ENCODE results near the gene TNC. TPM values are rescaled to one million over a fixed set of nuclear protein-coding genes. Genes with fewer than 3 reads are reported as not detected.

Gene TNC
- polyA plus RNA-seq, 1 donor: 23.0 TPM

DNA sequence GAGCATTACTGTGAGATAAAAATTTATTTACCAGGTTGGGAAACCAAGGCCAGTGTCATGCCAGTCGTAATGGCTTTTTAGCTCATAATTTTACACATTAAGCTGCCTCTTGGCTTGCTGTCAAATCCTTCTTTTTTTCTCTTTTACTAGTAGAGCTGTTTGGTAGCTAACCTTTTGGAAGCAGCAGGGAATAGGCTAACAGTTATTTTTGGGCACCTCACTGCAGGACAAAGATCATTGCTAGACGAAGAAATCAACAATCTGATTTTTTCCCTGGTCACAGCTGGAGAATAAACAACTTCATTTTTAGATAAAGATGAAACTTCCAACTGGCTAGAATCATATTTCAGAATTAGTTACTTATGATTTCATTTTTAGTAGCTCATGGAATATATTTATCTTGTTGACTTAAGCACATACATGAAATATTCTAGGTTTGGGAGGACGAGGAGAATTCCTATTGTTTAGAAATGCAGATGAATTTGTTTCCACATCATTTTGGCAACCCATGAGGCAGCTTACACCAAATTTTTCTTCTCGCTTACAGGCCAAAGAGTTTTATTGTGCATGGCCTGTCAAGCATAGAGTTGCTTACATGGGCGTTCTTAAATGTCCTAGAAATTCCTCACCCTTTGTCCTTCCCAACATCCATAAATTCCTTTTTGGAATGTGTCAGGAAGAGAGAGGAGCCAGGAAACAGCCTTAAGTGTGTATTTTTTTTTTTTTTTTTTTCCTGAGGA, 19.6 kb downstream of the TNC start:
- DNase-seq: peak; percentile 56

DNA sequence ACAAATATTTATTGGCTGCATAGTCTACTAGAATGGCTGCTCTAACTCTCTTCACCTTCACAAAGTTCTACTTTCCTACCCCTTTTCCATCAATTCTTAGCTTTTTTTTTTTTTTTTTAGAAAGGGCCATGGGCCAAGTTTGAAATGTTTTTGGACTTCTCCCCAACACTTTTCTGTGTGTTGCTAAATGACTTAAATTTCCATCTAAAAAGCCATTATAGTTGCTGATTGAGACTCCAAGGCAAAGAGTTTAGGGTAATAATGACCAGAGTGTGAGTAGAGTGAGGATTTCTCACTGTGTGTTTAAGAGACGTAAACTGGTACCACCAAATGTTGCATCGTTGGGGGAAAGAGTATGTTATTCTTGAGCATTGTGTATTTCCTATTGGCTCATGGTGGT, 24.4 kb downstream of the TNC start:
- DNase-seq: no peak

DNA sequence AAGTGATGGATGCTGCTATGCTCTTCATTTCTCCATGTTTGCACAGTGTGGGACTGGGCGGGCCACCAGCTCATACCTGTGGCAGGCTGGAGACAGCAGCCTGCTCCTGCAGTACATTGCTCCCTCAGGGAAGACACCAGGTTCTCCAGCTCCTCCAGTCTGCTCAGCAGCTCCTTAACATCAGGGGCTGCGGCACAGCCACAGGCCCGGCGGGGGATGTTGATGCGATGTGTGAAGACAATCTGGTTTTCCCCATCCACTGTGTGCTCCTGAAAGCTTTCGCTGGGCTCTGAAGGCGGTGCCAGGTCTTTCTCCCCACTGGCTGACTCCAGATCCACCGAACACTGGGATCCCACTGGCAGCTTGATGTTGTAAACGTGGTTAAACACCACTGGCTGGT, 27.5 kb downstream of the TNC start:
- no peak for DNase-seq

DNA sequence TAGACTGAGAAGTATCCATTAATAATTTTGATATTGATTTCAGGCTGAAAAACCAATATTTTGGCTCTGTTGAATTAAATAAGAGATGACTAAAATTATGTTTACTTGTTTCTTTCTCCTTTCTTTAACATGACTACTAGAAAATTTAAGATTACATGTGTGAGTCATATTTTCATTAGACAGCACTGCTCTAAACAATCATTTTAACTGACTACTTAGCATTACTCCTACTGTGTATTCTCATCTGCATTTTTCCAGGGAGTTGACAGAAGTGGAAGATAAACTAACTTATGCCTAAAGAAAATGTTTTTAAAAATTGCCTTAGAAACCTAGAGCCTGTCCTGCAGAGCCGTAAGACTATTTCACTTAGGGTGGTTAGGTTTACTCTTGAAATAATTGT, 29.1 kb downstream of the TNC start:
- no peak for DNase-seq

DNA sequence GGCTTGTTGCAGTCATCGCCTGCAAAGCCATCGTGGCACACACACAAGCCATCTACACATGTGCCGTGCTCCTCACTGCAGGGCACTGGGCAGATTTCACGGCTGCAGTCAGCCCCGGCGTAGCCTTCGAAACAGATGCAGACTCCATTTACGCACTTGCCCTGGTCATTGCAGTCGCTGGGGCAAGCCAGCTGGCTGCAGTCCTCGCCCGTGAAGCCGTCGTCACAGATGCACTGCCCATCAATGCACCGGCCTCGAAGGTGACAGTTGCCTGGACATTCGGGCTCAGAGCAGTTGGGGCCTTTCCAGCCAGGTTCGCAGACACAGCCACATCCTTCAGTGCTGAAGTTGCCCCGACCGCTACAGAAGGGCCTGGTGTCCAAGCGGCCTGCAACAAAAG, 31.1 kb downstream of the TNC start:
- no peak for DNase-seq

DNA sequence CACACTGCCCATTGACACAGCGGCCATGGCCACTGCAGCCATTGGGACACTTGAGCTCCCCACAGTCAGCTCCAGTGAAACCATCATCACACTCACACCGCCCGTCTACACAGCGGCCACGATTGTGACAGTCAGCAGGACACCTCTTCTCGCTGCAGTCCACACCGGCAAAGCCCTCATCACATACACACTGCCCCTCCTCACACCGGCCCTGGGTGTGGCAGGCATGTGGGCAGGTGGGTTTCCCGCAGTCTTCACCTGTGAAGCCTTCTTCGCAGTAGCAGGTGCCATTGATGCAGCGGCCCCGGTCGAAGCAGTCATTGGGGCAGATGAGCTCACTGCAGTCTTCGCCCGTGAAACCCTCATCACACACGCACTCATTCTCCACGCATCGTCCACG, 31.5 kb downstream of the TNC start:
- DNase-seq: no peak

DNA sequence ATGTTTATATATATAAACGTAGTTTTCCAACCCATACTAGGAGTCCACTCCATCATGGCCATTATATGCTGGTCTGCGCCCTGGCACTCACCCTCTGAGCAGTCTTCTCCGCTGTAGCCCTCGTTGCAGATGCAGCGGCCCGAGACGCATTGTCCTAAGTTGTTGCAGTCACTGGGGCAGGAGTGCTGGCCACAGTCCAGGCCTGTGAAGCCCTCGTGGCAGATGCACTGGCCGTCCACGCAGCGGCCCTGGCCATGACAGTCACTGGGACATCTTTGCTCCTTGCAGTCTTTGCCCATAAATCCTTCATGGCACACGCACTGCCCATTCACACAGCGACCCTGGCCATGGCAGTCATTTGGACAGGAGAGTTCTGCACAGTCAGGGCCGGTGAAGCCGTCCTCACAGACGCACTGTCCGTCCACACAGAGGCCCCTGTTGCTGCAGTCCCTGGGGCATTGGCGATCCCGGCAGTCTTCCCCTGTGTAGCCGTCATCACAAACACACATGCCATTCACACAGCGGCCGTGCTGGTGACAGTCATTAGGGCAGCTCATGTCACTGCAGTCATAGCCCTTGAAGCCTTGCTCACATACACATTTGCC, 32.1 kb downstream of the TNC start:
- DNase-seq: no peak

DNA sequence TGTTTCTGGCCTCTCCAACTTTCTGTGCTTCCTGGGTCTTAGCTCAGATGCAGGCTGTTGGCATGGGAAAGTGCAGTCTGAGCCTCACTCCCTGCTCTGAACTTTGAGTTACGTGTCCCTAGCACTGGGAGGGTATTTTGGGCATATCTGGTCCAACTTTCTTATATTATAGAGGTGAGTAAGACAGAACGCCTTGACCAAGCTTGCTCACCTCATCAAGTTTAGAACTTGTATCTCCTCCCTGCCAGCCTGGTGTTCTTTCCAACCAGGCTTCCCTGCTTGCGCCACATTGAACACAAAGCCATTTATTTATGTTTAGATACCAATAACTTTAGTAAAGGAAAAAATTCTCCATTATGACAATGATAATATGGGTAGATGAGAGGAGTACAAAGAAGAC, 33.2 kb downstream of the TNC start:
- no peak for DNase-seq

DNA sequence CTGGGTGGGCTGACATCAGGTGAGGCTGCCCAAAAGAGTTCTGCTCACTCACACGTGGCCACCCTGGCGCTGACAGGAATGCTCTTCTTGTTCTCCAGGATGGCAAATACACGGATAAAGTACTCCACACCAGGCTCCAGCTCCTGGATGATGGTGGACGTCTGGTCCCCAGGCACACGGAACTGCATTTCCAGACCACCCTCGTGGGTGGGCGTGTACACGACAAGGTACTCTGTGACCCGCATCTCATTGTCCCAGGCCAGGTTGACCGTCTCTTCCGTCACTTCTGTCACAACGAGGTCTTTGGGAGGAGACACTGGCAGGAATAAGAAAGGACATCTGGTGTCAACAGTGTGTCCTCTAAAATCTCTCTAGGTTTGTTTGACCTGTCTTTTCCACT, 33.8 kb downstream of the TNC start:
- no peak for DNase-seq

DNA sequence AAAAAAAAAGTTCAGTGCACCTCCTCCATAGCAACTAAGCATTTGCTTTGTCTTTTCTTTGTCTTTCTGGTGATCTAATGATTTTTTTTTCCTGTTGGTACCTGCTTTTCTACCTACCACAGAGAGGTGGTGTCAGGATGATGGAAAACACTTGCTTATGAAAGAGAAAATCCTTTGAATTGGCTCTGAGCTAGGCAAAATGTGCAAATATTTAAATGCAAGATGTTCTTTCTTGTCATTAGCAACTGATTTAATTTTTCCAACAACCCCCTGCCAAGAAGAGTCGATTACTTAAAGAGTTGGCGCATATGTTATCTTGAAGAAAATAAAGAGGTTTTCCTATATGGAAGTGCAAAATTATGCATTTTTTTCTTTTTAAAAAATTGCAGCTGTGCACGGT, 37.7 kb downstream of the TNC start:
- DNase-seq: peak; percentile 18

DNA sequence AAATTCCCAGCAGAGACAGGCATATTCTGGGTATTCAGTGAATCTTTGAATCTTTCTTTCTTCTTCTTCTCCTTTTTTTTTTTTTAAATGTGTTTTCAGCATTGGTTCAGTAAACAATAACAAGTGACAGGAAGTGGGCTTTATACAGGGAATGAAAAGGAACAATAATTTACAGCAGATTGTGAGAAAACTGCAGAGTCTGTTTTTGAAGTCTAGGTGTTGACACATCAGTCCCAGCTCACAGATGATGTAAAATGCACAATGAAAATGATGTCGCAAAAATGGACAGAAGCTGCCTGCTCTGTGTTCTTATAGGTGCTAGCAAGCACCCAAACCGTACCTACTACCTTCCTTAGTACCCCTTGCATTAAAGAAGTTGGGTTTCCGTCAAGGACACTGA, 38.8 kb downstream of the TNC start:
- DNase-seq: no peak

DNA sequence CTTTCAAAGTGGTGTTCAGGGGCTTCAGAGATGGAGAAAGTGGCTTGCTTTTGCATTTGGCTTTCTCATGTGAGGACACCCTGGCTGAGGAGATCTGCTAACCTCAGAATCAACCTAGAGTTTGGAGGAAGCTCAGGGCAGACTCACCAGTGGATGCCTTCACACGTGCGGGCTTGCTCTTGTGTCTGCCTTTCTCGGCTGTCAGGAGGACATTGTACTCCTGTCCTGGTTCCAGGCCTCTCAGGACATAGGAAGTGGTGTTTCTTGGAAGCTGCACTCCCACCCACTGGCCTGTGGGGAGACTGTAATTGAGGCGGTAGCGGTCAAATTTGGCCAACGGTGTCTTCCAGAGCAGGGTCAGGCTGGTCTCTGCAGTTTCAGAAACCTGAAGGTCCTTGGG, 44.5 kb downstream of the TNC start:
- no peak for DNase-seq

DNA sequence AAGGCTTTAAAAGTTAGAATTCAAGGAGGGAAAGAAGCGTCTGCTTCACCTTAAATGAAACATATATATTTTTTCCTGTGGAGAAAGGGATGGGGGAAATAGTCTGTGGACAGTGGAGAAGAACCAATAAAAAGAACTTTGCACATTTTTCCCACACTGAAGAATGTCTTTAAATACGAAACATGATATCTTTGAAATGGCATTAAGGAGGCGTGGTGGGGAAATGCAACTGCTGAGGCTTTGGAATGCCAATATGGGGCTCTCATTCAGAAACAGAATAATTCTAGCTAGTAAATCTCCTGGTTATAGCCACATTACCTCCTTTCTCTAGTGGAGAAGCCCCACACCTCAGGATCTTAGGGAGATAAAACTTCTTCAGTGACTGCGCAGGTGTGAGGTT, 46.8 kb downstream of the TNC start:
- DNase-seq: no peak

DNA sequence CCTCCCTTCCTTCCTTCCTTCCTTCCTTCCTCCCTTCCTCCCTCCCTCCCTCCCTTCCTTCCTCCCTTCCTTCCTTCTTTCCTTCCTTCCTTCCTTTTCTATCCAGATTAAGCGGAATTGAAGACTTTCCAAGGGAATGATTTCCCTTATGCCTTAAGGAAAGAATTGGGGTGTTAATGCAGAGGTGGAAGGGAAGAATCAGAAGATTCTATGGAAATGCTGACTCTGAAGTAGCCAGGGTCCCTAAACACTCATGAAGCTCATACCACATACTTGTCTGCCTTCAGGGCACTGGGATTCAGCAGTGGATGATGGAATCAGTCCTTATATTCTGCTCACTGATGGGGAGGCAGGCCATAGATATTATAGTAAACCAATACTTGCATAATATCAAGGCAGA, 48.2 kb downstream of the TNC start:
- DNase-seq: no peak

DNA sequence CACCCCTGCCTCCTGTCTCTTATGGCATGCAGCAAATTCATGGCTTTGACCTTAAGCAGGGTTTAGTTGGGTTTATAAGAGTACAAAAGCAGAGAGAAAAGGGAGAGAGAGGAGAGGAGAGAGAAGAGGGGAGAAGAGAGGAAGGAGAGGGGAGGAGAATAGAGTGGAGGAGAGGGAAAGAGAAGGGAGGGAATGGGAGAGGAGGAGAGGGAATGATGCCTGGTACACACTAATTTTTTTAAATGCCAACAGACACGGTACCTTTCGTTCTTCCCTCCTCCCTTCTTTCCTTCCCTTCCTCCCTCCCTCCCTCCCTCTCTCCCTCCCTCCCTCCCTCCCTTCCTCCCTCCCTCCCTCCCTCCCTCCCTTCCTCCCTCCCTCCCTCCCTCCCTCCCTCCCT, 48.7 kb downstream of the TNC start:
- DNase-seq: no peak

DNA sequence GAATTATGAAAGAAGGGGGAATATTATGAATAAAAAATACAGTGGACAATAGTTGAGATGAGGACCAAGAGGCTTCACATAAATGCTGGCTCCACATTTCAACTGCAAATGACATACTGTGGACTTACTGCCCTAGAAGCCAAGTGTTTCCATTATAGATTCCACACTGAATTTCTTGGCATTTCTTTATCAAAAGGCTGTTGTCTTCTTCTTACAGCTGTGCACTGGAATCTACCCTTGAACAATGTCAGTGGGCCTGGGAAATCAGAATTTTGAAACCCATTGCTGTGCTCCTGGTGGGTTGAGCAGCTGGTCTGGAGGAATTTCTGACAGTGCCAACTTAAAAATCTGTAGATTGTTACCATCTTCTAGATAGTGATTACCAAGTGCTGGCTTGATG, 49.9 kb downstream of the TNC start:
- DNase-seq: no peak

DNA sequence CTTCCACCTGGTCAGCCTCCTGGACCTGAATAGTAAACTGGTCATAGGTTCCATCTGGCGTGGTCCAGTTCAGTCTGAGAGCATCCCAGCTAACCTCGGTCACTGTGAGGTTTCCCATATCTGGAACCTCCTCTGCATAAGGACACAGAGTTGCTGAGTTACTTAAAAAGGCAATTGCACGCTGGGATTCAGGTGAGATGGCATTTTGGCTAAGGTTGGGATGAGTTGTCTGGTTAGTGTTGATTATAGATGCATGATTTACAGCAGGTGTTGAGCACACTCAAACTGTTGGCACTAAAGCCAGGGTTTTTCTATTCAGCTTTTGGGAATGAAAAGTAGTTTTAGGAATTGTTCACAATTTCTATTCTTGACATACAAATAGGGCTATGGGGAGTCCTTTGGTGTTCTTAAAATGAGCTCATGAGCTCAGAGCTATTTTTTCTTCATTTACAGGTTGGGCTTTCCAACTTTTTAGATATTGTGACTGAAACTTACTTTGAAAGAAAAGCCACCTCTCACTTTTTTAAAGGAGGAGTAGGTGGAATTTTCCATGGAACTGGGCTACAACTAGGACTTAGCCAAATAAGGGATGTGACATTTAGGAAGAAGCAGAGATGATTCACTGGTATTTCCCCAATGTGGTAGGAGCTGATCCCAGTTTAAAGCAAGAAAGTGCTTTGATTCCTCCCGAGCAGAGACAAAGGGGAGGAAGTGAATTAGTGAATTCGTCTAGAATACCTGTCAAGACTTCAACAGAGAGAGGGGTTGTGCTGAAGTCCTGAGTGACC, 54.7 kb downstream of the TNC start:
- DNase-seq: peak; percentile 16

DNA sequence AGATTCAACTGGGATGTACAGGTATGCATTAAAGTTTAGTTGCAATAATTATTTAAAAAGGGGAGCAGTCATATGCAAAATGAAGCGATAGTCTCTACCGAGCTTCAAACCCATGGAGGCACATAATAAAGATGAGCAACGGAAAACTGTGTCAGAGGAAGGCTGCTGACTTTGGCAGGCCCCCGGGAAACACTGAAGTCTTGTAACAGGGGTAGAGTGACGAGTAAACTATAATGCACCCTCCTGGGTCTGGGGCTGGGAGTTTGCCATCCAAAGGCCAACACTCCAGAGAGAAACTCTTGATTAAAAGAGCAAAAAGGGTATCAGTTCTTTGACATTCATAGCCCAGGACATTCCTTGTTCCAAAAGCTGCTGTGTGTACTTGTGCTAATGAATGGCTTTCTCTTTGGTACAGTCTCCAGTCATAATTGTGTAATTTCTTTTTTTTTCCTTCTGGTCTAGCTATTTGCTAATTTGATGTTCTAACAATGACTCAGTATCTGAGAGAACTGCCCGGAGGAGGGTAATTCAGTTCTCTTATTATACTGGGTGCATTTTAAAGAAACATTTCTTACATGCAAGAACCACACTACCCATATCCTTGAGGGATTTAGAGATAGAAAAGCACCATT, 59.2 kb downstream of the TNC start:
- DNase-seq: no peak

DNA sequence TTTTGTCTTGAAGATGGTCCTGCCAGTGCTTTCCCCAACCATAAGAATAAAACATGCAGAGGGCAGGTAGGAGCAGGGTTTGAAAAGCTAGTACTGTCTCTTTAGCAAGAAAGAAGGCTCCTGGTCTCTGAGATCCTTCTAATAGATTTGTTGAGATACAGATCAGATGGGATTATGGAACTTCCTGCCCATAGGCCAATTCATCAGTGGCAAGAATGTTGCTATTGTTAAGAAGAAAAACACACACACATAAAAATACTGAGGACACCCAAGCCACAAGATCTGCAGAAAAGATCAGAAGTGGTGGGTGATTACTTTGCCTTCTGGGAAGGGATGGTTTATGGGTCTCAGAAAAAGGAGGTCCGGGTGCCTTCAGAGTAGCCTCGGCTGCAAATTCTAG, 59.8 kb downstream of the TNC start:
- no peak for DNase-seq

DNA sequence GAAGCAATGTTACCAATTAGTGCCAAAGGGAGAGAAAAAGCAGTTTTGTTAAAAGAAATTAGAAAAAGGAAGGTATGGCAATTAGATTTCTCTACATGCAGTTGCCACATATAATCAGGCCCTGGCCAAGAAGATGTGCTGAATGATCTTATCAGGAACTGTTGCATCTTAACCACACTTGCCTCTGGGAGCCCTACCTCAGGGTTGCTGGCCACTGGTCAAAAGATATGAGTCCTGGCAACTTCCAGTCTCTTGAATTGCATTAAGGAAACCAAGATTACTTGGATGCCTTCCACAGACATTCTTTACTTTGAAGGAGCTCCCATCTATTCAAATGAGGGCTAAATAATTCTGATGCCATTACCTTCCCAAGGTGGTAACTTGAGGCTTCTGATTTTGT, 60.4 kb downstream of the TNC start:
- no peak for DNase-seq

DNA sequence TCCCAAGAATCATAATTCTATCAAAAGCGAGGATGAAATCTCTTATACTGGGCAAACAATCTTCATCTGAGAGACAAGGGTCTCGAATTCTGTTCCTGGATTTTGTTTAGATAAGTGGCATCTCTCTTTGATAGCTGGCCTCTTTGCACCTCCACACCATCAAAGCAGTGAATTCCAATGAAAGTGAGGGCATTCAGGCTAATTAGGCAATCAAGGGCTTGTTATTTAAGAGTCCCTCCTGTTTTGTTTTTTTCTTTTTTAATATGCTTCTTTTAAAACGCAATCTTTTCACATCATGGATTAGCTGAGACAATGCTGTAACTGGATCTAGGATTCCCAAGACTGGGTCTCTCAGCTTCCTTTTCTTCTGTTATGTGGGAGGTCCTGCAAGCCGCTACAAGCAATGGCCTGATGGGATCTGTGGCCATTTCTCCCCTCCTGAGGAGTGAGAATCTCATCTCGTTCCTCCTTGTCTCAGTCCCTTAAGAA, 67.9 kb downstream of the TNC start:
- DNase-seq: no peak

DNA sequence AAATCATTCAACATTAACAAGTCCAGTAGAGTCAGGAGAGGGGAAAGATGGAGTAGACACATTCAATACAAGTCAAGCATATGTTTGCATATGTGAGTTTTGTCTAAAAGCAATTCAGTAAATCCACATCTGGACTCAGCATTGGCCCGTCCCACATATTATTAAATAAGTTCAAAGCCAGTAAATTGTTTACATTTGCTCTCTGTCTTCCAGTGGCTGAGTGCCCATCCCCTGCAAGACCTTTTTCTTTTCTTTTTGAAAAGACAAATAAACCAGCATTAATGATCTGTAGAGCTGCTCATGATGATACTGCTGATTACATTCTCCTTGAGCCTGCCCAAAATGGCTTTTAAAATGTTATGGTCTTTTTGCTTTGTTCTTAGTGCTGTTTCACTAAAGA, 71.1 kb downstream of the TNC start:
- DNase-seq: no peak

DNA sequence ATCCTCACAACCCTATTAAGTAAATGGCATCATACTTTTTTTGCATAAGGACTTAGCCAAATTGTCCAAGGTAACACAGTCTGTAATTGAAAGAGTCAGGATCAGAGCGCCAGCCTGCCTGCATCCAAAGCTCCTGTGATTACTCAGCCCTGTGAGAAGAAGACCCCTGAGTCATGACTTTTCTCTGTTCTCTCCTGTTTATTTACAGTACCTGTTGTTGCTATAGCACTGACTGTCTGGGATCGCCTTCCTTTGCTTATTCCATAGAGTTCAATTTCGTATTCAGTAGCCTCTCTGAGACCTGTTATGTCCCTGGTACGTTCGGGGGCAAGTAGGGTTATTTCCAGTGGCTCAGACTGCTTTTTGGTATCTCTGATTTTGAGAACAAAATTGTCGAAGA, 71.8 kb downstream of the TNC start:
- no peak for DNase-seq

All from hindlimb muscle (tissue), 1 donor.